Inflammatory macrophage treated with lipopolysaccharide for 4 hours (primary cell): Measurements from ENCODE around the gene HDAC11.

Experiments used
- DNase-seq: peaks from one replicate; pipeline ENCODE4 v3.0.0-alpha.2; 2020

The HDAC11 gene

GRCh38 chr3:13528217-13528867 is 48.2 kb downstream of the HDAC11 start:
- DNase-seq, result no peak

DNA sequence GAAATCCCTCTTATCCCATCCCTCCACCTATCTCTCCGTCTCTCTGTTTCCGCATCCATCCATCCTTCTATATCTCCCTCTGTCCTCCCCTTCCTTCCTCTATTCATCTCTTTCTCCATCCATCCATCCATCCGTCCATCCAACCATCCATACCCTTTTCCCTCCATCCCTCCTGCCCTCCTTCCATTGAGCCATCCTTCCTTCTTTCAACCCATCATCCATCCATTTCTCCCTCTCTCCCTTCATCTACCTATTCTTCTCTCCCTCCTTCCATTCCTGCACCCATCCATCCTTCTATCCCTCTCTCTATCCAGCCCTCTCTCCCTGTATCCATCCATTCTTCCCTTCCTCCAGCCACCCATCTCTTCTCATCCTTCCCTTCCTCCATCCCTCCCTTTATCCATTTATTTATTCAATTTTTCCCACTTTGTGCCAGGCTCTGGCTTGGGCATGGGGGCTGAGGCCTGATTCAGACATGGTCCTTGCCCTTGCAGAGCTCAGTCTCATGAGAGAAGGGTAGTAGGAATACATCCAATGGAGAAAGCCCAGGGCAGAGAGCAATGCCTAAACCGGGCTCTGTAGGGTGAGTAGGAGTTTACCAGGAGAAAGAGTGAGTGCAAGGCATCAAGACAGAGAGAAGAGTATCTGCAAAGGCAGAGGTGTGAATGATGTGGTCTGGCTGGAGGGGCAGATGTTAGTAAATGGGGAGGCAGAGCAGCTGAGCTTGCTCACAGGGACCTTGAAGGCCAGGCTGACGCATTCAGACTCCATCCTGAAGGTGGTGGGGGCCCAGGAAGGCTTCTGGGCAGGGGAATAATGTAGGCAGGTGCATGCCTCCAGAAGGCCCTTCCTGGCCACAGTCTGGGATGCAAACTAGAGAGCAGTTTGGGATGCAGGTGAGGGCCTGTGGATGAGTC is 49.3 kb downstream of the HDAC11 start:
- DNase-seq, result no peak

DNA sequence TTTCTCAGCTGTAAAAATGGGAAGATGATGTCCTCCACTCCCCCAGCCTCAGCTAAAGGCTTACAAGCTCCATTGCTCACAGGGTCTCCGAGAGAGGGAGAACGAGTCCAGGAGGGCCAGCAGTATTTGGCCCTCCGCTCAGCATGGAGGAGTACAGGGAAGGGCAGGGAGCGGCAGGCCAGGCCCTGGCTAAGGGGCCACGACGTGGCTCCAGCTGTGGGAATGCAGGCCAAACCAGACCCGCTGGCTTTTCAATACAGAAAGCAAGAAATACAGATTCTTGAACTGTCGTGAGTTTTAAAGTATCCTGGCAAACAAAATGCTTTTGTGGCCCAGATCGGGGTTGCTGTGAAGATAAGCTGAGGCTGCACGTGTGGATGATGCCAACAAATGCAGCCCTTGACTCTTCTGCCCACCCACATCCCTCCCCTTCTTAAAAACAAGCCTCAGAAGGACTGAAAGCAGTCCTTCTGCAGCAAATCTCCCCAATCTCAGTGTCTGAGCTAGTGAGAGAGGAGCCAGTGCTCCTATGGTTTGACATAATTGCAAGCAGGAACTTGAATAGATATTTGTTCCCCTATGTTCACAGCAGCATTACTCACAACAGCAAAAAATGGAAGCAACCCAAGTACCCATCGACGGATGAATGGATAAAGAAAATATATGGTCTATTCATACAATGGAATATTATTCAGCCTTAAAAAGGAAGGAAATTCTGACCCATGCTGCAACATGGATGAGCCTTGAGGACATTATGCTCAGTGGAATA is 50.3 kb downstream of the HDAC11 start:
- DNase-seq, result no peak

- no peak for DNase-seq
Measured at GRCh38 chr3:13532085-13532484, 52.0 kb downstream of the HDAC11 start.

DNA sequence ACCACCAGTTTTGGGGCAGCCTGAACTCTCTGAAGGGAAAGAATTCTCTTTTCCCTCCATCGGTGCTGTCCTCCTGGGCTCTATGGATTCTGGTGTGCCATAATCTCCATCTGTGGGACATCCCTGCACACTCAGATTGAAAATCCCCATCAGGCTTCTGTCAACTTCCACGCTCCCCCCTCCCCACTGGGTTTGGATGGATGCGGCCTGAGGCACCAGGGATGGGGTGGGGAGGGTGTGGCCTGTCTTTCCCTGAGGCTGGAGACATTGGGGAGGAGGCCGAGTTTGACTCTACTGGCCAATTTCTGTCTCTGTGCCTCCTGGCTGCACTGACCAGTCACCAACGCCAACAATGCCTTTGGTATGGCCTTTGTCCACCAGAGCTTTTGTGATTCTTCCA is 52.5 kb downstream of the HDAC11 start:
- no peak for DNase-seq

GRCh38 chr3:13533885-13534301 is 53.8 kb downstream of the HDAC11 start:
- DNase-seq, result no peak

DNA sequence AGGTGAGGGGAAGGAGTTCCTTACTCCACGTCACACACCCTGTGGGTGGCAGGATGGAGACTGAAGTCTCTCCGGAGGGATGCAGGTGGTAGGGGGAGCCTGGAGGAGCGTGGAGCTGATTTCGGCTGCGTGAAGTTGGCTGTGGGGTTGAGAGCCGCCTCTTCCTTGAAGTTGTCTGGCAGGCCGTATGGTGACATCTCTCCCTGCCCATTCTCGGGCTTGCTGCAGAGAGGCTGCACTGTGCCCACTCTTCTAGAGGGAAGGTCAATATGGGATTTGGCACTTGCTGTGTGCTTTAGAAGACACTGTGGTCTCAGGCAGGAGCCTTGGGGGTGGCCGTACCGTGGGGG is 55.4 kb downstream of the HDAC11 start:
- no peak for DNase-seq

DNA sequence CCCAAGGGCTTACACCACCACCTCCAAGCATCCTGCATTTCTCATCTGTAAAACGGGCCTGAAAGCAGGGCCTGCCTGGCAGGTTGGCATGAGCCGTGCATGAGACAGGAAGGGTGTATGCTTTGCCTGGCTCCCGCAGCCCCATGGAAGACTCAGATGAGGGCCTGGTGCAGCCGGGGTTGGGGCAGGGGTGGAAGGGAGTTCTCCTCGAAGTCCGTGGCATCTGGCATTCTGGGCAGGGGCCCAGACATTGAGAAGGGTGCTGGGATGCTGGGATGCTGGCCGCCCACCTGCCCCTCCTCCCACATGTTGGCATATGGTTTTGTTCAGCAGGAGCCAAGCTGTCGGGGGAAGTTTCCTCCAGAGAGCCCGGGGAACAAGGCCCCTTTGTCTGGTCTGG is 55.8 kb downstream of the HDAC11 start:
- DNase-seq, result no peak

DNA sequence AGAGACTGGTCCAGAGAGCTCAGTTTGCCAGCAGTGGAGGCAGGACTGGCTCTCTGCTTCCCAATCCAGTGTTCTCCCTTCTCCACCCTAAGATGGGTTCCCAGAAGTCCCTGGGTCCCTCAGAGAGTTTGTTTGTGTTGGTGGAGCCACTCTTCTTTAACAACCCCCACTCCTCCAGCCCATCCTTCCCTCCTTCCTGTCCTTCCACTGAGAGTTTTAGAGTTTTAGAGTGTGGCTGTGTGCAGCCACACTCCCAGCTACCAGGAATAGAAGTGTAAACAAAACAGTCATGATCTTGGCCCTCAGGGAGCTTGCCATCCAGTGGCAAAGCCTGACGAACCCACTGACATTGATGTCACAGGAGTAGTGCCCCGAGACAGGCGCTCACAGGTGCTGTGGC is 56.3 kb downstream of the HDAC11 start:
- no peak for DNase-seq

- no peak for DNase-seq
Measured at GRCh38 chr3:13536832-13537231, 56.7 kb downstream of the HDAC11 start.

- no peak for DNase-seq
Measured at GRCh38 chr3:13537244-13537908, 57.3 kb downstream of the HDAC11 start.

GRCh38 chr3:13537909-13538296 is 57.8 kb downstream of the HDAC11 start:
- no peak for DNase-seq

DNA sequence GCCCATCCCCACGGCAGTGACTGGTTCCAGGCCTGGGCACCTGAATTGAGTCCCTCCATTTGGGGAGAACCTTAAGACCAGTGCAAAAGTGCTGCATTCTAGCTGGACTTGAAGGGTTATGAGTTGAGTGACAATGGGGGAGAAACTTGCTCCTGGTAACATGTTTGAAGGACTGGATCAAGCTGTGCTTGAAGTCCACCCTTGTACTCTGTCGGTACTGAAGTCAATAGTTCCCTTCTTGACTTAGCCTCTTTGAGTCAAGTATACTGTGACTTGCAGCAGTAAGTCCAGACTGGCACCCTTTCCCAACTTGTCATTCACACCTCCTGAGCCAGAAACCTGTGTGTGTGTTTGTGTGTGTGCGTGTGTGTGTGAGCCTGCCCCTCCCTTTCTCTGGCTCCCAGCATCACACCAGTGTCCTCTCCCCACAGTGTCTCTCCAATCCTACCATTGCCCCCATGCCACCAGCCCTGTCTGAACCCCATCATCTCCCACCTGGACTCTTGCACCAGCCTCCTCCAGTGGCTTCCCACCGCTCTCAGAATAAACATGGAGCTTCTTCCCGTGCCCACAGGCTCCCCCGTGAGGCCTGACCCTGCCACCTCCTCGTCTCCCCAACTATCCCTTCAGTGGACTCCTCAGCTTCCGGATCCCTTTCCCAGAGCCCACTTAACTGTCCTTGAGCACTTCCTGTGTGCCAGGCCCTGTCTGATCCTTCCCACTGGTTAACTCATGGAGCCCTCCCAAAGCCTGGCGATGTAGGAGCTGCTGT is 58.6 kb downstream of the HDAC11 start:
- DNase-seq, result no peak

DNA sequence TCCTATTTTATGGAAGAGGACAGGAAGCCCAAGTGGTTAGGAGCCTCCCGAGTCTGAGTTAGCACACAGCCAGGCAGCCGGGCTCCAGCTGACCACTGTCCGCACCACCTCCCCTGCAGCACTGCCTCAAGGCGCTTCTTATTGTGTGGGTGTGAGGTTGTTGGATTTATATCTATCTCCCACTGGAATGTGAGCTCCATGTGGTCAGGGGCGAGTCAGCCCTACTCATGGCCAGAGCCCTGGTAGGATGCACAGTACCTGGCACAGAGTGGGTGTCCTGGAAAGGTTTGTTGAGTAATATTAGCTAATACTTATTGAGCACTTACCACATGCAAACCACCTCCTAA is 59.2 kb downstream of the HDAC11 start:
- no peak for DNase-seq

DNA sequence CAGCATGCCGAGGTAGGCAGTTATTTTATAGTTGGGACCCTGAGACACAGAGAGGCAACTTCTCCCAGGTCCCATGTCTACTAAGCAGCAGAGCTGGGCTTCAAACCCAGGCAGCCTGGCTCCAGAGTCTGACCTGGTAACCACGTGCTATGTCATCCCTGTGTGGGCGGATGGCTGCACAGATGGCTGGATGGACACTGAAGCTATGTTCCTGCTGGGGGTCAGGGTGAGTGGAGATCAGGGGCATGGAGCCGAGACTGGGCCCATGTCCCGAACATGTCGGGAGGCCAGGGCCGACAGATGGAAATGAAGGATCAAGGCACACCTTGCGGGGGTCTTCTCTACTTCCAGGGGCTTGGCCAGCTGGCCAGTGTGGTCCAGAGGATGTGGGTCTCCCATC is 59.6 kb downstream of the HDAC11 start:
- DNase-seq, result no peak

- no peak for DNase-seq
Measured at GRCh38 chr3:13540297-13540995, 60.3 kb downstream of the HDAC11 start.

- no peak for DNase-seq
Measured at GRCh38 chr3:13541691-13542090, 61.6 kb downstream of the HDAC11 start.

DNA sequence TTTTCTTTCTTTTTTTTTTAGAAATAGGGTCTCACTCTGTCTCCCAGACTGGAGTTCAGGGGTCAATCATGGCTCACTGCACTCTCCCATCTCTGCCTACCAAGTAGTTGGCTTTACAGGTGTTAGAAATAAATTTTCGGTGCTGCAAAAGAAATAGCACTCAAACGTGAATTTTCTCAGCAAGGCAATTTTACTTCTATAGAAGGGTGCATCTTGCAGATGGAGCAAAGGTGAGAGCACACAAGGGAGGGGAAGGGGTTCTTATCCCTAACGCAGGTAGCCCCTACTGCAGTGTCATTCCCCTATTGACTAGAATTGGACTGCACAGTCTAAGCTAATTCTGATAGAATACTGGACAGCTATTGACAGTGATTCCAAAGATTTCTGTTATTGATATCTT is 62.0 kb downstream of the HDAC11 start:
- no peak for DNase-seq

- no peak for DNase-seq
Measured at GRCh38 chr3:13543253-13543652, 63.1 kb downstream of the HDAC11 start.

DNA sequence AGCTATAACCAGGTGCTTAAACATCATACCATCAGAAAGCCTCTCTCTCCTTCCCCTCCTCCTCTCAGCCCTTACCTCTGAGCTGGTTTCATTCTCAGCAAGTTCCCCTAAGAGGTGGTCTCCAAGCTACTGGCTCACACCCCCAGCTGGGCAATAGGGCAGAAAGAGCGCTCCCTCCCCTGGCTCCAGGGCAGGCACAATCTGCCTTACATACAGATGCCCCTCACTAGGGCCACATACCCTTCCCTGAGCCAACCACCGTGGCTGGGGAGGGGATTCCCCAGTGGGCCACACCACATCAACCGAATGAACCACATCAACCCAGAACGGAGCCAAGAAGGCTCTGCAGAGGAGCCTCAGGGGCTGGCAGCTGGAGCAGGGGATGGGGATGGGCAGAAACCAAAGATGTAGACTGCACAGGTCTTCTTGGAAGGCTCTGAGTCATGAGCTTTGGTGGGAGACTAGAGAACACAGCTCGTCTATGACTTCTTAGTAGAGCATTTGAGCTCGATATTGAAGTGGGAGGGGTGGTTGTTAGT is 64.3 kb downstream of the HDAC11 start:
- DNase-seq, result no peak

GRCh38 chr3:13544951-13545651 is 65.0 kb downstream of the HDAC11 start:
- DNase-seq, result no peak
